ENCODE results near the gene PPP2R2B. TPM values are rescaled to one million over a fixed set of nuclear protein-coding genes. Genes with fewer than 3 reads are reported as not detected.

Gene PPP2R2B
- total and polyA plus RNA-seq, 2 donors (not counting 1 experiment from before 2014, with no cell fraction given): 0.67 to 1.5 TPM

DNA sequence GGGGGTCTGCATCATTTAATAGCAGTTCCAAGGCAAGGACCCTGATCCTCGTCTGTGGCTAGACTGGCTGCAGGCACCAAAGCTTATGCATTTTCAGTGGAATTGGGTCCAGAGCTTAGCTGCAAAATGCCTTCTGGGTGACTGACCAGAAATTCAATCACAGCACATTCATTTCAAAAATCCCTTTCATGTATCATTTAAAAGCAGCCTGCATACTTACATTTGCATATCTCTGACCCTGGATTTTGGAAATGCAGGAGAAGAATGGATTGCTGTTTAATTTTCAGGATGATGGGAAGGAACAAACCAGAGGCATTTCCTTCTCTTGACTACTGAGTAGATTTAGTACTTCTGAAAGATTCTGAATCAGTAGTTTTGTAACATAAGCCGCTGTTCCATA is 122.8 kb downstream of the PPP2R2B start:
- Histone ChIP-seq H3K36me3 (ENCODE audit: control insufficient read depth, insufficient read depth, low read length) (no peaks in the 10 kb centered on the region), H3K9me3 (ENCODE audit: control insufficient read depth, insufficient read depth, low read depth, low read length) (no peaks in the 10 kb centered on the region), H3K27ac (ENCODE audit: insufficient read depth, low read length) (no peak overlapping the region), H3K27me3 (ENCODE audit: control insufficient read depth, insufficient read depth, low read length) (no peaks in the 10 kb centered on the region), H3K79me2 (ENCODE audit: control insufficient read depth, insufficient read depth, low read length) (no peaks in the 10 kb centered on the region), H3K9ac (ENCODE audit: insufficient read depth, low read length) (no peak overlapping the region), H3K4me3 (replicated peaks in 1 of 4; ENCODE audit: control extremely low read depth in 1 of 4, insufficient read depth in 1 of 4, low read depth in 3 of 4, low read length in 4 of 4) (no peak overlapping the region), H4K20me1 (ENCODE audit: control insufficient read depth, extremely low read depth, insufficient read depth, low read length) (no peaks in the 10 kb centered on the region), H3K4me2 (ENCODE audit: extremely low read depth, insufficient read depth, low read length) (no peak overlapping the region), H2AFZ (ENCODE audit: low read length) (no peak overlapping the region), H3K4me1 (ENCODE audit: control insufficient read depth, extremely low read depth, insufficient read depth, low read length) (no peaks in the 10 kb centered on the region)
- peak in 1 of 2 donors; percentile 74 for DNase-seq (ENCODE audit: low read depth in 2 of 2)
- TF ChIP-seq EZH2 (IDR thresholded peaks at IDR 0.05; ENCODE audit: low read length, missing control alignments): no peak
- TF ChIP-seq, protein P1, sequence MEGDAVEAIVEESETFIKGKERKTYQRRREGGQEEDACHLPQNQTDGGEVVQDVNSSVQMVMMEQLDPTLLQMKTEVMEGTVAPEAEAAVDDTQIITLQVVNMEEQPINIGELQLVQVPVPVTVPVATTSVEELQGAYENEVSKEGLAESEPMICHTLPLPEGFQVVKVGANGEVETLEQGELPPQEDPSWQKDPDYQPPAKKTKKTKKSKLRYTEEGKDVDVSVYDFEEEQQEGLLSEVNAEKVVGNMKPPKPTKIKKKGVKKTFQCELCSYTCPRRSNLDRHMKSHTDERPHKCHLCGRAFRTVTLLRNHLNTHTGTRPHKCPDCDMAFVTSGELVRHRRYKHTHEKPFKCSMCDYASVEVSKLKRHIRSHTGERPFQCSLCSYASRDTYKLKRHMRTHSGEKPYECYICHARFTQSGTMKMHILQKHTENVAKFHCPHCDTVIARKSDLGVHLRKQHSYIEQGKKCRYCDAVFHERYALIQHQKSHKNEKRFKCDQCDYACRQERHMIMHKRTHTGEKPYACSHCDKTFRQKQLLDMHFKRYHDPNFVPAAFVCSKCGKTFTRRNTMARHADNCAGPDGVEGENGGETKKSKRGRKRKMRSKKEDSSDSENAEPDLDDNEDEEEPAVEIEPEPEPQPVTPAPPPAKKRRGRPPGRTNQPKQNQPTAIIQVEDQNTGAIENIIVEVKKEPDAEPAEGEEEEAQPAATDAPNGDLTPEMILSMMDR (conservative IDR thresholded peaks at IDR 0.05 in 1 of 2, IDR thresholded peaks at IDR 0.05 in 1 of 2; ENCODE audit: low read depth in 1 of 2, low read length in 2 of 2): no peak

DNA sequence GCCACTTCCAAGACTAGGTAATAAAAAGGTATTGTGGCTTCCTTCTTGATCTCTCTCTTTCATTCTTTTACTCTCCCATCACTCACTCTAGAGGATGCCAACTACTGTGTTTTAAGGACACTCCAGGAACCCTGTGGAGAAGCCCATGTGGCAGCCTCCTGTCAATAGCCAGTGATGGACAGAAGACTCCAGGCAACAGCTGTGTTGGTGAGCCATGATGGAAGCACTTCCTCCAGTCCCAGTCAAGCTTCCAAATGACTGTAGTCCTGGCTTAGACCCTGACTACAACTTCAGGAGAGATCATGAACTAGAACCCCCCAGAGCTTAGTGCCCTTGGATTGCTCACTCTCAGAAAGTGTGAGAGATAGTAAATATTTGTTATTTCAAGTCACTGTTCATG is 123.9 kb downstream of the PPP2R2B start:
- no peak for DNase-seq (ENCODE audit: low read depth in 2 of 2)
- Histone ChIP-seq H4K20me1 (ENCODE audit: control insufficient read depth, extremely low read depth, insufficient read depth, low read length) (no peaks in the 10 kb centered on the region), H3K27me3 (ENCODE audit: control insufficient read depth, insufficient read depth, low read length) (no peaks in the 10 kb centered on the region), H3K4me2 (ENCODE audit: extremely low read depth, insufficient read depth, low read length) (no peak overlapping the region), H3K9me3 (ENCODE audit: control insufficient read depth, insufficient read depth, low read depth, low read length) (no peaks in the 10 kb centered on the region), H3K36me3 (ENCODE audit: control insufficient read depth, insufficient read depth, low read length) (no peaks in the 10 kb centered on the region), H3K79me2 (ENCODE audit: control insufficient read depth, insufficient read depth, low read length) (no peaks in the 10 kb centered on the region), H3K9ac (ENCODE audit: insufficient read depth, low read length) (no peak overlapping the region), H3K27ac (ENCODE audit: insufficient read depth, low read length) (no peak overlapping the region), H3K4me3 (replicated peaks in 1 of 4; ENCODE audit: control extremely low read depth in 1 of 4, insufficient read depth in 1 of 4, low read depth in 3 of 4, low read length in 4 of 4) (no peak overlapping the region), H3K4me1 (ENCODE audit: control insufficient read depth, extremely low read depth, insufficient read depth, low read length) (no peaks in the 10 kb centered on the region), H2AFZ (ENCODE audit: low read length) (no peak overlapping the region)
- TF ChIP-seq, protein P1 (conservative IDR thresholded peaks at IDR 0.05 in 1 of 2, IDR thresholded peaks at IDR 0.05 in 1 of 2; ENCODE audit: low read depth in 1 of 2, low read length in 2 of 2): no peak
- no peak for TF ChIP-seq EZH2 (IDR thresholded peaks at IDR 0.05; ENCODE audit: low read length, missing control alignments)

DNA sequence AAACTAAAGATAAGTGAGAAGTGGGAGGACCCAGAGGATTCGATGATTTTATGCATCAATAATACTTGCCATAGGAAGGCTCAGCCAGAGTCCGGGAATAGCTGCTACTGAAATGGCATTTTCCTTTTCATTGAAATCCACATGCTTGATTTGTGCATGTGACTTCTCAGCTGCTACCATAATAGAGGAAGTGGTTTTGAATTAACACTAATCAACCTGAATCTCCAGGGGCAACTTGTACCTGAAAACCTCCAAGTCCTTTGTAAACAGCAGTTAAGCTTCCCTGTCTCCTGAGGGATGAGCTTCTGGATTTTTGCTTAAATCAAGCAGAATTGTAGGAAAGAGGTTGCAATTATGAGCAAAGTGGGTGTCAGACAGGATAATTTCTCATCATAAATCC is 124.9 kb downstream of the PPP2R2B start:
- H4K20me1 ChIP-seq (ENCODE audit: control insufficient read depth, extremely low read depth, insufficient read depth, low read length): no peaks in the 10 kb centered on the region
- TF ChIP-seq, protein P1 (conservative IDR thresholded peaks at IDR 0.05 in 1 of 2, IDR thresholded peaks at IDR 0.05 in 1 of 2; ENCODE audit: low read depth in 1 of 2, low read length in 2 of 2): no peak
- no peak for TF ChIP-seq EZH2 (IDR thresholded peaks at IDR 0.05; ENCODE audit: low read length, missing control alignments)
- no peak overlapping the region for H3K27ac ChIP-seq (ENCODE audit: insufficient read depth, low read length)
- H3K9ac ChIP-seq (ENCODE audit: insufficient read depth, low read length): no peak overlapping the region
- H3K27me3 ChIP-seq (ENCODE audit: control insufficient read depth, insufficient read depth, low read length): no peaks in the 10 kb centered on the region
- H3K4me1 ChIP-seq (ENCODE audit: control insufficient read depth, extremely low read depth, insufficient read depth, low read length): no peaks in the 10 kb centered on the region
- no peak overlapping the region for H3K4me3 ChIP-seq (replicated peaks in 1 of 4; ENCODE audit: control extremely low read depth in 1 of 4, insufficient read depth in 1 of 4, low read depth in 3 of 4, low read length in 4 of 4)
- H3K4me2 ChIP-seq (ENCODE audit: extremely low read depth, insufficient read depth, low read length): no peak overlapping the region
- no peak overlapping the region for H2AFZ ChIP-seq (ENCODE audit: low read length)
- no peaks in the 10 kb centered on the region for H3K36me3 ChIP-seq (ENCODE audit: control insufficient read depth, insufficient read depth, low read length)
- no peaks in the 10 kb centered on the region for H3K9me3 ChIP-seq (ENCODE audit: control insufficient read depth, insufficient read depth, low read depth, low read length)
- DNase-seq (ENCODE audit: low read depth in 2 of 2): no peak
- no peaks in the 10 kb centered on the region for H3K79me2 ChIP-seq (ENCODE audit: control insufficient read depth, insufficient read depth, low read length)

All from fibroblast of lung (primary cell).